GM12878 (cell line): ENCODE results near the gene COX17. TPM values are rescaled to one million over a fixed set of nuclear protein-coding genes. Genes with fewer than 3 reads are reported as not detected.

Source experiments
- BMI1 ChIP-seq: fragments of 450-650 bp; IDR thresholded peaks from 2 replicates; pipeline ENCODE4 v1.6.1; 2016; ENCODE audit warnings: mild to moderate bottlenecking, moderate library complexity, borderline replicate concordance
- CBX5 ChIP-seq: sonication (generic); IDR thresholded peaks from 2 replicates; pipeline ENCODE4 v1.6.1; 2016; ENCODE audit warnings: low read depth, moderate library complexity, mild to moderate bottlenecking, inconsistent platforms
- E4F1 ChIP-seq: fragments of 450-650 bp; IDR thresholded peaks from 2 replicates; pipeline ENCODE4 v1.6.1; 2018; ENCODE audit warnings: borderline replicate concordance, mild to moderate bottlenecking; ENCODE audit not compliant: partially characterized antibody
- ESRRA ChIP-seq: IDR thresholded peaks from 2 replicates; pipeline ENCODE4 v1.6.1; 2012; ENCODE audit warnings: mild to moderate bottlenecking, low read length, improper control_type of control experiment
- FOS ChIP-seq: IDR thresholded peaks from 3 replicates; pipeline ENCODE4 v1.6.1; 2011; ENCODE audit warnings: borderline replicate concordance; ENCODE audit not compliant: insufficient read length; ENCODE audit errors: extremely low read depth
- FOXK2 ChIP-seq: fragments of 450-650 bp; IDR thresholded peaks from 2 replicates; pipeline ENCODE4 v1.6.1; 2017; ENCODE audit warnings: mild to moderate bottlenecking, moderate library complexity
- GATAD2B ChIP-seq: fragments of 450-650 bp; conservative IDR thresholded peaks from 2 replicates; pipeline ENCODE4 v1.6.1; 2017; ENCODE audit warnings: low read depth, mild to moderate bottlenecking, moderate library complexity
- HDAC2 ChIP-seq: fragments of 200-600 bp; sonication (generic); IDR thresholded peaks from 2 replicates; pipeline ENCODE4 v1.6.1; 2017
- IRF3 ChIP-seq: fragments of 450-650 bp; IDR thresholded peaks from 2 replicates; pipeline ENCODE4 v1.6.1; 2014; ENCODE audit warnings: mild to moderate bottlenecking
- IRF4 ChIP-seq: IDR thresholded peaks from 2 replicates; pipeline ENCODE4 v1.6.1; 2011; ENCODE audit warnings: low read depth, low read length
- MXI1 ChIP-seq: fragments of 150-350 bp; IDR thresholded peaks from 2 replicates; pipeline ENCODE4 v1.6.1; 2011; ENCODE audit warnings: low read depth, mild to moderate bottlenecking, inconsistent platforms, low read length, improper control_type of control experiment
- NFIC ChIP-seq: IDR thresholded peaks from 2 replicates; pipeline ENCODE4 v1.6.1; 2012; ENCODE audit warnings: low read depth, mild to moderate bottlenecking, inconsistent platforms, low read length, moderate library complexity
- NR2F1 ChIP-seq: fragments of 450-650 bp; conservative IDR thresholded peaks from 2 replicates; pipeline ENCODE4 v1.6.1; 2017; ENCODE audit warnings: mild to moderate bottlenecking
- POLR2A ChIP-seq: IDR thresholded peaks from 2 replicates; pipeline ENCODE4 v1.6.1; 2011; ENCODE audit warnings: low read depth, mild to moderate bottlenecking, low read length
- RAD21 ChIP-seq: IDR thresholded peaks from 2 replicates; pipeline ENCODE4 v1.6.1; 2011; ENCODE audit warnings: mild to moderate bottlenecking, low read depth, low read length, moderate library complexity; ENCODE audit not compliant: insufficient read depth
- RCOR1 ChIP-seq: conservative IDR thresholded peaks from 2 replicates; pipeline ENCODE4 v1.6.1; 2012; ENCODE audit warnings: low read depth, low read length, improper control_type of control experiment
- RELA ChIP-seq: fragments of 450-650 bp; IDR thresholded peaks from 2 replicates; pipeline ENCODE4 v1.8.0; 2014; ENCODE audit warnings: borderline replicate concordance; ENCODE audit not compliant: partially characterized antibody
- STAT1 ChIP-seq: fragments of 450-650 bp; conservative IDR thresholded peaks from 2 replicates; pipeline ENCODE4 v1.6.1; 2014; ENCODE audit warnings: antibody characterized with exemption, mild to moderate bottlenecking
- TAF1 ChIP-seq: IDR thresholded peaks from 2 replicates; pipeline ENCODE4 v1.6.1; 2011; ENCODE audit warnings: mild to moderate bottlenecking, low read depth, low read length, borderline replicate concordance
- ZBED1 ChIP-seq: IDR thresholded peaks from 2 replicates; pipeline ENCODE4 v1.6.1; 2016; ENCODE audit warnings: borderline replicate concordance
- ZNF207 ChIP-seq: fragments of 450-650 bp; IDR thresholded peaks from 2 replicates; pipeline ENCODE4 v1.6.1; 2014; ENCODE audit warnings: antibody characterized with exemption, mild to moderate bottlenecking, borderline replicate concordance
- ZNF274 ChIP-seq: IDR thresholded peaks from one replicate; pipeline ENCODE4 v1.8.0; 2011; ENCODE audit not compliant: insufficient read length, insufficient read depth
- ZNF384 ChIP-seq: IDR thresholded peaks from 2 replicates; pipeline ENCODE4 v1.6.1; 2012; ENCODE audit warnings: low read depth, mild to moderate bottlenecking, low read length, improper control_type of control experiment, borderline replicate concordance
- ZNF622 ChIP-seq: fragments of 450-650 bp; IDR thresholded peaks from 2 replicates; pipeline ENCODE4 v1.6.1; 2017; ENCODE audit warnings: mild to moderate bottlenecking, inconsistent platforms
- polyA plus RNA-seq, 11 experiments: library from polyadenylated mRNA; depleted of rRNA in 4 of 11; unstranded in 6 of 11; stranded (reverse) in 5 of 11; fragments of >200 nt; fragmentation: Nextera tagmentation in 4 of 11; fragmentation: Illumina TruSeq in 1 of 11; extraction: Ambion mirVana in 4 of 11; extraction: Trizol in 1 of 11; gene quantifications; 1 replicate in 1 of 11; 2 replicates in 10 of 11; pipeline versions ENCODE4 v1.2.1 to v1.2.3, GENCODE V29; 2011 to 2016; ENCODE audit warnings: inconsistent platforms in 2 of 11, missing spikeins in 2 of 11, low read depth in 1 of 11
- total RNA-seq, 4 experiments: library from RNA; depleted of rRNA in 3 of 4; stranded (reverse); fragments of >200 nt in 3 of 4; fragmentation: Illumina TruSeq in 1 of 4; extraction: Trizol in 1 of 4; gene quantifications; 2 replicates each; pipeline versions ENCODE4 v1.2.1 to v1.2.3, GENCODE V29; 2013 to 2021
- TF ChIP-seq, protein P1 (sequence below): fragments of 450-650 bp; IDR thresholded peaks from 2 replicates; pipeline ENCODE4 v1.6.1; 2017; ENCODE audit warnings: mild to moderate bottlenecking
- TF ChIP-seq, protein P2 (sequence below): IDR thresholded peaks from 2 replicates; pipeline ENCODE4 v1.6.1; 2012; ENCODE audit warnings: low read depth, low read length, improper control_type of control experiment

Gene COX17
- total and polyA plus RNA-seq, 10 of the 15 experiments (the other 5 are each of a cell fraction or from before 2014, with no cell fraction given) = 111 to 717 (median 243) TPM

DNA sequence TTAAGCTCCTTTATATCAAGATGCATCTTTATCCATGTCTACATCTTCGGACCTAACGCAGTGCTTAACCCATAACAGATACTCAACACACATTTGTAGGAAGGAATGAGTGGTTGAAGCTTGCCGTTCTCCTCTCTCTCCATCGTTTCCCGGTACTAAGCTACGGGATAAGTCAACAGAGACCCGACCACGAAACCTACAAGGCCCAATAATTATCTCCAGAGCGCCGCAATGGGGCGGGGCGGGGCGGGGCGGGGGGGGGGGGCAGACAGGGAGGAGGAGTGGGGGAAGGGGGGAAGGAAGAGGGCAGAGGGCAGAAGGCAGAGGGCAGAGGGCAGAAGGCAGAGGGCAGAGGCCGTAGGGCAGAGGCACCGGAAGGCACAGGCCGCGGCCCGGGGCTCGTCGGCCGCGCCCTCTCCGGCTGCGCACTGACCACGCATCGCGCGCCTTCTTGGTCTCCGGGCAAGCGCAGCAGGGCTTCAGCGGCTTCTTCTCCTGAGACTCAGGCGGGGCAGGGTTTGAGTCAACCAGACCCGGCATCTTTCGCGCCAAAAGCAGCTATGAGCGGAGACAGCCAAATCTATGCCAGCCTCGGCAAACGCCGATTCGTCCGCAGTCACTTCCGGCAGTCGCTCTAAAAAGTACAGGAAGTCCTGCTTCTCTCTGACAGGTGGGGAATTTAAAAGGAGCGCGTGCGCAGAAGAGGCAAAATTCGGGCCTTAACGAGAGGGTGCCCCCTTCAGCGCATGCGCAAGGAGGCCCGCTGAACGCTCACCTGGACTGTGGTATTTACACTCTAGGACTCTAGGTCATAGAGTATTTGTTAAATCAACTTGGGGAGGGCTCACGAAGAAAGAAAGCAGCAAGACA is at the start of gene COX17 (continued):
- TF ChIP-seq HDAC2 (no peak), RCOR1 (no peak), ESRRA (no peak), GATAD2B (peak; percentile 70), BMI1 (no peak), IRF4 (no peak), NFIC (no peak), NR2F1 (peak; percentile 98), ZNF207 (no peak), ZNF622 (no peak), FOS (no peak), MXI1 (peak; percentile 75; the same call in 1 of the 2 replicates), POLR2A (peak; percentile 87), TAF1 (peak; percentile 83), FOXK2 (no peak), ZBED1 (no peak; the same call in 1 of the 2 replicates), ZNF274 (no peak), CBX5 (0 out of 2 replicates have a peak, but pooled peaks have one; percentile 19), STAT1 (peak; percentile 46; the same call in 1 of the 2 replicates), RELA (peak; percentile 37), ZNF384 (no peak), IRF3 (0 out of 2 replicates have a peak, but pooled peaks have one; percentile 27), E4F1 (peak; percentile 86), RAD21 (no peak)
- TF ChIP-seq, protein P1, sequence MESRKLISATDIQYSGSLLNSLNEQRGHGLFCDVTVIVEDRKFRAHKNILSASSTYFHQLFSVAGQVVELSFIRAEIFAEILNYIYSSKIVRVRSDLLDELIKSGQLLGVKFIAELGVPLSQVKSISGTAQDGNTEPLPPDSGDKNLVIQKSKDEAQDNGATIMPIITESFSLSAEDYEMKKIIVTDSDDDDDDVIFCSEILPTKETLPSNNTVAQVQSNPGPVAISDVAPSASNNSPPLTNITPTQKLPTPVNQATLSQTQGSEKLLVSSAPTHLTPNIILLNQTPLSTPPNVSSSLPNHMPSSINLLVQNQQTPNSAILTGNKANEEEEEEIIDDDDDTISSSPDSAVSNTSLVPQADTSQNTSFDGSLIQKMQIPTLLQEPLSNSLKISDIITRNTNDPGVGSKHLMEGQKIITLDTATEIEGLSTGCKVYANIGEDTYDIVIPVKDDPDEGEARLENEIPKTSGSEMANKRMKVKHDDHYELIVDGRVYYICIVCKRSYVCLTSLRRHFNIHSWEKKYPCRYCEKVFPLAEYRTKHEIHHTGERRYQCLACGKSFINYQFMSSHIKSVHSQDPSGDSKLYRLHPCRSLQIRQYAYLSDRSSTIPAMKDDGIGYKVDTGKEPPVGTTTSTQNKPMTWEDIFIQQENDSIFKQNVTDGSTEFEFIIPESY = no peak
- TF ChIP-seq, protein P2, sequence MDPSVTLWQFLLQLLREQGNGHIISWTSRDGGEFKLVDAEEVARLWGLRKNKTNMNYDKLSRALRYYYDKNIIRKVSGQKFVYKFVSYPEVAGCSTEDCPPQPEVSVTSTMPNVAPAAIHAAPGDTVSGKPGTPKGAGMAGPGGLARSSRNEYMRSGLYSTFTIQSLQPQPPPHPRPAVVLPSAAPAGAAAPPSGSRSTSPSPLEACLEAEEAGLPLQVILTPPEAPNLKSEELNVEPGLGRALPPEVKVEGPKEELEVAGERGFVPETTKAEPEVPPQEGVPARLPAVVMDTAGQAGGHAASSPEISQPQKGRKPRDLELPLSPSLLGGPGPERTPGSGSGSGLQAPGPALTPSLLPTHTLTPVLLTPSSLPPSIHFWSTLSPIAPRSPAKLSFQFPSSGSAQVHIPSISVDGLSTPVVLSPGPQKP = peak; percentile 54; the same call in 1 of the 2 replicates
